Vagina (tissue), 2 donors: ENCODE measurements around the gene OPTC. TPM values are rescaled to one million over a fixed set of nuclear protein-coding genes. Genes with fewer than 3 reads are reported as not detected.

Experiments
- DNase-seq, 2 donors: peaks; one replicate each; pipeline ENCODE4 v3.0.0-alpha.2; 2017; ENCODE audit errors: extremely low spot score in 2 of 2
- H3K27ac ChIP-seq: fragments of 200-600 bp; sonication (generic); one replicate; pipeline ENCODE4 v1.5.1; 2019
- H3K27me3 ChIP-seq: fragments of 200-600 bp; sonication (generic); one replicate; pipeline ENCODE4 v1.5.1; 2019
- H3K36me3 ChIP-seq, 2 donors: fragments of 200-600 bp; sonication (generic); one replicate each; pipeline ENCODE4 v1.5.1; 2017 to 2019
- H3K4me1 ChIP-seq: fragments of 200-600 bp; sonication (generic); one replicate; pipeline ENCODE4 v1.5.1; 2019
- H3K4me3 ChIP-seq, 2 donors: fragments of 200-600 bp; sonication (generic); 1 replicate in 1 of 2; 2 replicates in 1 of 2; pipeline ENCODE4 v1.5.1; 2016 to 2019
- H3K9me3 ChIP-seq: fragments of 200-600 bp; sonication (generic); one replicate; pipeline ENCODE4 v1.5.1; 2019
- POLR2A ChIP-seq, 2 donors: fragments of 450-650 bp; IDR thresholded peaks; one replicate each; pipeline ENCODE4 v1.6.1; 2017; ENCODE audit warnings: antibody characterized with exemption in 2 of 2, mild to moderate bottlenecking in 2 of 2, moderate library complexity in 2 of 2
- POLR2AphosphoS5 ChIP-seq, 2 donors: sonication (generic); formaldehyde crosslinking; IDR thresholded peaks; one replicate each; pipeline ENCODE4 v1.9.0; 2017; ENCODE audit warnings: antibody characterized with exemption in 2 of 2, mild to moderate bottlenecking in 2 of 2, low read depth in 1 of 2; ENCODE audit not compliant: insufficient read depth in 1 of 2
- intact Hi-C: fragments of 100-400 bp; cut with DNase I; formaldehyde crosslinking; loops from one replicate; pipeline ENCODE4 v1.15.1; 2023
- total RNA-seq: library from RNA; depleted of rRNA; stranded (reverse); fragments of >200 nt; gene quantifications from one replicate; pipeline ENCODE4 v1.2.3, GENCODE V29; 2016
- TF ChIP-seq, protein P1 (sequence below), 3 experiments: fragments of 450-650 bp in 2 of 3; fragments of 200-600 bp in 1 of 3; sonication (generic) in 1 of 3; IDR thresholded peaks; one replicate each; pipeline ENCODE4 v1.5.1; 2017 to 2019; ENCODE audit warnings: antibody characterized with exemption in 3 of 3, mild to moderate bottlenecking in 2 of 3, moderate library complexity in 2 of 3

OPTC gene
- total RNA-seq, 1 donor from 2014 or later: not detected

DNA sequence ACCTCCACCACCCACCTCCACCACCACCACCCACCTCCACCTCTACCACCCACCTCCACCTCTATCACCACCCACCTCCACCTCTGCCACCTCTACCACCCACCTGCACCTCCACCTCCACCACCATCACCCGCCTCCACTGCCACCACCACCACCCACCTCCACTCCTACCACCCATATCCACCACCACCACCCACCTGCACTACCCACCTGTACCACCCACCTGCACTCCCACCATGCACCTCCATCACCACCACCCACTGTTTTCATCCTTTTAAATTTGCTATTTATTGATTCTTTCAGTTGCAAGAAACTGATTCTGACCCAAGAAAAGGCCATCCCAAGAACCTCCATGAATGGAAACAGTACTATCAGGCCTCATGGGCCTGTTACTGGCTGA lies 6.3 kb downstream of the OPTC start:
- intact Hi-C loops: no loop called here
- H3K4me3 ChIP-seq: no peak overlapping the region
- no peak overlapping the region for H3K27ac ChIP-seq
- H3K9me3 ChIP-seq: no peaks in the 10 kb centered on the region
- H3K4me1 ChIP-seq: no peaks in the 10 kb centered on the region
- H3K36me3 ChIP-seq: no peaks in the 10 kb centered on the region
- no peak for DNase-seq
- TF ChIP-seq, protein P1, sequence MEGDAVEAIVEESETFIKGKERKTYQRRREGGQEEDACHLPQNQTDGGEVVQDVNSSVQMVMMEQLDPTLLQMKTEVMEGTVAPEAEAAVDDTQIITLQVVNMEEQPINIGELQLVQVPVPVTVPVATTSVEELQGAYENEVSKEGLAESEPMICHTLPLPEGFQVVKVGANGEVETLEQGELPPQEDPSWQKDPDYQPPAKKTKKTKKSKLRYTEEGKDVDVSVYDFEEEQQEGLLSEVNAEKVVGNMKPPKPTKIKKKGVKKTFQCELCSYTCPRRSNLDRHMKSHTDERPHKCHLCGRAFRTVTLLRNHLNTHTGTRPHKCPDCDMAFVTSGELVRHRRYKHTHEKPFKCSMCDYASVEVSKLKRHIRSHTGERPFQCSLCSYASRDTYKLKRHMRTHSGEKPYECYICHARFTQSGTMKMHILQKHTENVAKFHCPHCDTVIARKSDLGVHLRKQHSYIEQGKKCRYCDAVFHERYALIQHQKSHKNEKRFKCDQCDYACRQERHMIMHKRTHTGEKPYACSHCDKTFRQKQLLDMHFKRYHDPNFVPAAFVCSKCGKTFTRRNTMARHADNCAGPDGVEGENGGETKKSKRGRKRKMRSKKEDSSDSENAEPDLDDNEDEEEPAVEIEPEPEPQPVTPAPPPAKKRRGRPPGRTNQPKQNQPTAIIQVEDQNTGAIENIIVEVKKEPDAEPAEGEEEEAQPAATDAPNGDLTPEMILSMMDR (IDR thresholded peaks at IDR 0.05): no peak
- no peak for TF ChIP-seq POLR2A (IDR thresholded peaks at IDR 0.05)
- TF ChIP-seq POLR2AphosphoS5 (IDR thresholded peaks at IDR 0.05; ENCODE audit: insufficient read depth in 1 of 2, low read depth in 1 of 2): no peak
- no peaks in the 10 kb centered on the region for H3K27me3 ChIP-seq

DNA sequence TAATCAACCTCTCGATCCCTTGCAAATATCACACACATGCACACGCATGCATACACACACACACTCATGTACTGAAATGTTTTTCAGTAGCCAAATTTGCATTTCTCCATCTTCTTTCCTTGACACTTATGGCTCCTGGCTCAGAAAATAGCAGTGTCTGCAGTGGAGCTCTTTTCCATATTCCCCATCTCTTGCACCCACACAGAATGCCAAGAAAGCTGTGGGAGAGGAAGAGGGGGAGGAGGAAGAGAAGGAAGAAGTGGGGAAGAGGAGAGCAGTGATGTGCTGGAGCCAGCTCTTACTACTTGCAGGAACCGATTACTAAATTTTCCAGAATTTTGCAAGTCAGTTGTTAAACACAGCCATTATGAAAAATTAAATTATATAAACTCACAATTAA lies 9.9 kb downstream of the OPTC start:
- intact Hi-C loops: loop anchor here (2.0 kb wide), 1 partner anchor 199 kb away; no protein-coding TSS in a partner anchor
- Histone ChIP-seq H3K36me3 (no peaks in the 10 kb centered on the region), H3K27me3 (no peaks in the 10 kb centered on the region), H3K9me3 (no peaks in the 10 kb centered on the region), H3K27ac (no peak overlapping the region), H3K4me1 (peaks cover 25% of the 10 kb centered on the region), H3K4me3 (no peak overlapping the region)
- no peak for DNase-seq
- TF ChIP-seq, protein P1 (IDR thresholded peaks at IDR 0.05): no peak
- TF ChIP-seq POLR2A (IDR thresholded peaks at IDR 0.05) (no peak), POLR2AphosphoS5 (IDR thresholded peaks at IDR 0.05; ENCODE audit: insufficient read depth in 1 of 2, low read depth in 1 of 2) (no peak)

DNA sequence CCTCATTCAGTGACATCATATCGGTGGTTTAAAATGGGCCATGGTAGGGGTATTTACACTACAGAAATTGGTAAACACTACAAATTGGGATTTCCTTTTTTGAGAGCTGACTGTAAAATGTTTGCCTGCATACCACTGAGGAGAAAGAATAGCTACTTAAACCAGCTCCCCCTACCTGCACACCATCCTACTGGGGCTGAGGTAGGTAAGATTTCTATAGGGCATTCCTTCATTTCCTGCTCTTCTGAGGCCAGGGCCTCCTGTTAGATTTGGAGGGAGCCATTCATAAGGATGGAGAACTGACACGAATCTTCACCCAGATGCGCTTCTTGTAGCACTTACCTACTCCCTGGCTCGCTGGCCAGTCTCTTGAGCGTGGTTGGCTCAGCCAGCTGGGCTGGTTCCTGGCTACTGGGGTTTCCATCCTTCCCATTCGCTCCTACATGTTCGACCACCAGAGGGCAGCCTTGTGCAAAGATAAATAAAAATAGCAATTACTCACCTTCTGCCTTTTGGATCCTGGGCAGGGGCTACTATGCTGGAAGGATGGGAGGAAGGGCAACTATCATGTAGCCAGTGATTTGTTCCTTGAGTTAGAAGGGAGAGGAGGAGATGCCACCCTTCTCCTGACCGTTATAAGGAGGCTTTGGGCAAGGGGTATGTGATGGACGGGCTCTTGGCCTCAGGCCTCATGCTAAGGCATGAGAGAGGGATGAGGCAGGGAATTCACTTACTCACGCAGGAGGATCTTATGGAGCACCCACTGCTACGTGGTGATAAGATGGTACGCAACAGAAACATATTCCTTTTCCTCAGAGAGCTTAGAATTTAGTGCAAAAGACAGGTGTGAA lies 10.7 kb downstream of the OPTC start:
- Histone ChIP-seq H3K4me3 (no peak overlapping the region), H3K27ac (no peak overlapping the region), H3K9me3 (no peaks in the 10 kb centered on the region), H3K27me3 (no peaks in the 10 kb centered on the region), H3K4me1 (peaks cover 26% of the 10 kb centered on the region), H3K36me3 (no peaks in the 10 kb centered on the region)
- TF ChIP-seq POLR2AphosphoS5 (IDR thresholded peaks at IDR 0.05; ENCODE audit: insufficient read depth in 1 of 2, low read depth in 1 of 2) (peak; percentile 18 to 60), POLR2A (IDR thresholded peaks at IDR 0.05) (no peak)
- TF ChIP-seq, protein P1 (IDR thresholded peaks at IDR 0.05): peak; percentile 76 to 88 (median 86)
- intact Hi-C loops: loop anchor here (5.0 kb wide), 1 partner anchor 53 kb away; no protein-coding TSS in a partner anchor
- no peak for DNase-seq

DNA sequence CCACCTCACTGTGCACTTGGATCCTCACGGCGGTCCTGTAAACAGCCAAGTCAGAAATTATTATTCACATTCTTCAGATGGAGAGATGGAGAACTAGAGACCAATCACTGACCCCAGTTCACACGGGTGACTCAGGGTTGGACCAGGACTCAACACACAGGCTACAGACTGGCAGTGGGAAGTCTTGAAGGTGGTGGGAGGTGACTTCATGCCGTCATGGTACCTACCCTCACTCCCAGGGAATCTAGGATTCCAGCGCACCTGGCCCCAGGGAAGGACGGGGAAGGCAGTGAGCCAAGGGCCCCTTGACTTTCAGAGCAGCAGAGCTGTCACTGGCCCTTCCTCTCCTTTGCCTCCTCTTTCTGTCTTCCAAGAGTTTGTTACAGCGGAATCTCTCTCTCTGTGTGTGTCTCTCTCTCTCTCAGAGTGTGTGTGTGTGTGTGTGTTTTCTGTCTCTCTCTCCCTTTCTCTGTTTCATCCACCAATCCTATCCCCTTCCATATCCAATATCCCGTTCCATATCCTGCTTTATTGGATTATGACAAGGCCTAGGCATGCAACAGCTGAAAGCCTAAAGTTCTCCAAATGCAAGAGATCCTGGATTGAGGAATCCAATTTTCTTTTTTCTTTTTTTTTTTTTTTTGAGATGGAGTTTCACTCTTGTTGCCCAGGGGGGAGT lies 11.7 kb downstream of the OPTC start:
- Histone ChIP-seq H3K9me3 (no peaks in the 10 kb centered on the region), H3K27me3 (no peaks in the 10 kb centered on the region), H3K27ac (no peak overlapping the region), H3K36me3 (no peaks in the 10 kb centered on the region), H3K4me1 (peaks cover 26% of the 10 kb centered on the region), H3K4me3 (no peak overlapping the region)
- TF ChIP-seq, protein P1 (IDR thresholded peaks at IDR 0.05): no peak
- no peak for TF ChIP-seq POLR2A (IDR thresholded peaks at IDR 0.05)
- TF ChIP-seq POLR2AphosphoS5 (IDR thresholded peaks at IDR 0.05; ENCODE audit: insufficient read depth in 1 of 2, low read depth in 1 of 2): no peak
- intact Hi-C loops: loop anchor here (5.0 kb wide), 1 partner anchor 52 kb away; no protein-coding TSS in a partner anchor
- DNase-seq: no peak
